IMR-90 (cell line): ENCODE results near the gene PXT1. TPM values are rescaled to one million over a fixed set of nuclear protein-coding genes. Genes with fewer than 3 reads are reported as not detected.

ENCODE experiments used
- ATAC-seq: fragments of 200-7000 bp; cut with Tn5 transposase; 2 replicates; pipeline ENCODE4 v1.9.1; 2020; ENCODE audit warnings: low read depth, mild to moderate bottlenecking, moderate library complexity
- BruUV-seq: library from RNA; stranded (reverse); fragments of 400-500 nt; replicated peaks from 2 replicates; lab custom pipeline; 2021; lab: Mats Ljungman, UMichigan
- CTCF ChIA-PET: fragments of 300-600 bp; formaldehyde crosslinking; extraction: SDS; loops from one replicate; lab custom pipeline; 2021; ENCODE audit warnings: antibody characterized with exemption; lab: Yijun Ruan, JAX
- POLR2A ChIA-PET: fragments of 300-600 bp; sonication (Branson Sonifier 250); formaldehyde crosslinking; loops from one replicate; lab custom pipeline; 2022; ENCODE audit warnings: antibody characterized with exemption; ENCODE audit not compliant: unreplicated experiment; lab: Charles Lee
- DNase-seq: peaks from one replicate; pipeline ENCODE4 v3.0.0; 2013
- H2AFZ ChIP-seq: replicated peaks from 2 replicates; pipeline ENCODE3; 2013; ENCODE audit warnings: low read length, mild to moderate bottlenecking; ENCODE audit not compliant: poor library complexity
- H2AK5ac ChIP-seq: 2 replicates; pipeline ENCODE4 v1.6.1; 2013; ENCODE audit warnings: low read depth, low read length, inconsistent platforms
- H2AK9ac ChIP-seq: replicated peaks from 2 replicates; pipeline ENCODE3; 2013; ENCODE audit warnings: mild to moderate bottlenecking, low read depth, low read length, moderate library complexity; ENCODE audit not compliant: poor library complexity
- H2BK120ac ChIP-seq: 2 replicates; pipeline ENCODE4 v1.6.1; 2013; ENCODE audit warnings: low read depth, low read length, inconsistent platforms
- H2BK15ac ChIP-seq: 3 replicates; pipeline ENCODE4 v1.6.1; 2013; ENCODE audit warnings: low read depth, low read length, inconsistent platforms
- H2BK20ac ChIP-seq: 2 replicates; pipeline ENCODE4 v1.6.1; 2013; ENCODE audit warnings: low read depth, mild to moderate bottlenecking, inconsistent platforms, low read length, moderate library complexity
- H2BK5ac ChIP-seq: 2 replicates; pipeline ENCODE4 v1.6.1; 2013; ENCODE audit warnings: mild to moderate bottlenecking, low read depth, low read length, inconsistent platforms; ENCODE audit not compliant: poor library complexity, severe bottlenecking
- H3K14ac ChIP-seq: replicated peaks from 2 replicates; pipeline ENCODE4 v1.6.1; 2013; ENCODE audit warnings: low read depth, low read length, inconsistent platforms
- H3K18ac ChIP-seq: 2 replicates; pipeline ENCODE4 v1.6.1; 2013; ENCODE audit warnings: low read depth, low read length, control low read depth
- H3K23ac ChIP-seq: 2 replicates; pipeline ENCODE4 v1.6.1; 2013; ENCODE audit warnings: low read depth, low read length, inconsistent platforms
- H3K27ac ChIP-seq: 2 replicates; pipeline ENCODE4 v1.5.1; 2013; ENCODE audit warnings: mild to moderate bottlenecking, control low read depth, low read length; ENCODE audit not compliant: insufficient read depth
- H3K27me3 ChIP-seq: 2 replicates; pipeline ENCODE4 v1.6.1; 2013; ENCODE audit warnings: low read length; ENCODE audit not compliant: control insufficient read depth, insufficient read depth
- H3K36me3 ChIP-seq: 2 replicates; pipeline ENCODE4 v1.6.1; 2013; ENCODE audit warnings: low read length, mixed read lengths; ENCODE audit not compliant: control insufficient read depth, insufficient read depth
- H3K4ac ChIP-seq: 2 replicates; pipeline ENCODE4 v1.6.1; 2013; ENCODE audit warnings: low read depth, low read length, inconsistent platforms
- H3K4me1 ChIP-seq: 2 replicates; pipeline ENCODE4 v1.6.1; 2013; ENCODE audit warnings: low read length, mixed read lengths; ENCODE audit not compliant: control insufficient read depth, insufficient read depth
- H3K4me2 ChIP-seq: 2 replicates; pipeline ENCODE4 v1.6.1; 2013; ENCODE audit warnings: low read depth, mild to moderate bottlenecking, control low read depth, low read length, moderate library complexity
- H3K4me3 ChIP-seq: 2 replicates; pipeline ENCODE4 v1.5.1; 2013; ENCODE audit warnings: low read depth, mild to moderate bottlenecking, control low read depth, low read length, moderate library complexity; ENCODE audit not compliant: insufficient read depth
- H3K56ac ChIP-seq: 2 replicates; pipeline ENCODE4 v1.6.1; 2013; ENCODE audit warnings: low read length, inconsistent platforms; ENCODE audit not compliant: insufficient read depth; ENCODE audit errors: extremely low read depth
- H3K79me1 ChIP-seq, 2 experiments: 2 replicates each; pipeline ENCODE4 v1.6.1; 2013; ENCODE audit warnings: low read length in 2 of 2, inconsistent platforms in 1 of 2, low read depth in 1 of 2
- H3K9ac ChIP-seq: 2 replicates; pipeline ENCODE4 v1.6.1; 2013; ENCODE audit warnings: low read depth, low read length, control low read depth
- H3K9me1 ChIP-seq: 2 replicates; pipeline ENCODE4 v1.6.1; 2013; ENCODE audit warnings: low read length, inconsistent platforms; ENCODE audit not compliant: insufficient read depth
- H3K9me3 ChIP-seq: 2 replicates; pipeline ENCODE4 v1.6.1; 2013; ENCODE audit warnings: low read length; ENCODE audit not compliant: control insufficient read depth, insufficient read depth
- H4K20me1 ChIP-seq: 2 replicates; pipeline ENCODE4 v1.6.1; 2013; ENCODE audit warnings: low read length, inconsistent platforms; ENCODE audit not compliant: insufficient read depth
- H4K5ac ChIP-seq: 2 replicates; pipeline ENCODE4 v1.6.1; 2013; ENCODE audit warnings: mild to moderate bottlenecking, low read depth, low read length, control low read depth
- H4K8ac ChIP-seq, 2 experiments: 2 replicates each; pipeline ENCODE4 v1.6.1; 2013; ENCODE audit warnings: low read depth in 2 of 2, low read length in 2 of 2, control low read depth in 1 of 2, inconsistent platforms in 1 of 2
- H4K91ac ChIP-seq: 2 replicates; pipeline ENCODE4 v1.6.1; 2013; ENCODE audit warnings: low read depth, low read length, inconsistent platforms; ENCODE audit not compliant: insufficient read depth
- CTCF ChIP-seq: conservative IDR thresholded peaks from 2 replicates; pipeline ENCODE4 v1.5.1; 2012; ENCODE audit warnings: mild to moderate bottlenecking, low read depth, low read length, improper control_type of control experiment
- ELK1 ChIP-seq: fragments of 150-350 bp; IDR thresholded peaks from 2 replicates; pipeline ENCODE4 v1.6.1; 2016; ENCODE audit warnings: low read depth, mild to moderate bottlenecking, low read length, moderate library complexity, borderline replicate concordance
- WGBS, 2 experiments: methylation state at CpG; one replicate each; pipeline versions ENCODE4 v1.1.5 to v1.1.7; 2013; ENCODE audit warnings: missing lambda C conversion rate in 2 of 2; ENCODE audit not compliant: insufficient read length in 1 of 2; ENCODE audit errors: extremely low coverage in 2 of 2; 5-methylcytosine and 5-hydroxymethylcytosine counted together
- dilution Hi-C: fragments of 300-500 bp; cut with HindIII; formaldehyde crosslinking; loops from one replicate; pipeline ENCODE4 v1.14.3; 2018; ENCODE audit warnings: low sequenced_read_pairs; ENCODE audit not compliant: unreplicated experiment
- in situ Hi-C: fragments of 300-500 bp; cut with MboI; formaldehyde crosslinking; loops from 3 replicates; pipeline ENCODE4 v1.14.3; 2019; ENCODE audit warnings: low sequenced_read_pairs, inconsistent platforms, mixed read lengths
- intact Hi-C: fragments of 100-400 bp; cut with micrococcal nuclease; formaldehyde crosslinking; loops from 2 replicates; pipeline ENCODE4 v1.10.0; 2022
- polyA plus RNA-seq, 3 experiments: library from polyadenylated mRNA; depleted of rRNA; stranded (reverse); fragments of >200 nt; gene quantifications; 2 replicates each; pipeline ENCODE4 v1.2.3, GENCODE V29; 2012; ENCODE audit warnings: low replicate concordance in 1 of 3
- total RNA-seq: library from RNA; depleted of rRNA; stranded (reverse); fragments of >200 nt; gene quantifications from 2 replicates; pipeline ENCODE4 v1.2.3, GENCODE V29; 2012

Gene PXT1
- total and polyA plus RNA-seq, 2 of the 4 experiments (the other 2 are of a cell fraction): not detected

- Histone ChIP-seq H4K91ac (no peak overlapping the region), H2BK5ac (no peak overlapping the region), H3K36me3 (no peaks in the 10 kb centered on the region), H3K23ac (no peak overlapping the region), H3K4me3 (no peak overlapping the region), H3K4me1 (no peaks in the 10 kb centered on the region), H2BK20ac (no peak overlapping the region), H4K8ac (no peak overlapping the region), H2BK15ac (no peak overlapping the region), H3K9ac (no peak overlapping the region), H4K20me1 (no peaks in the 10 kb centered on the region), H3K27me3 (peaks cover 35% of the 10 kb centered on the region), H2AK5ac (no peak overlapping the region), H3K9me3 (no peaks in the 10 kb centered on the region), H2BK120ac (no peak overlapping the region), H3K18ac (no peak overlapping the region), H2AK9ac (no peak overlapping the region), H3K9me1 (no peaks in the 10 kb centered on the region), H3K56ac (no peak overlapping the region), H3K4me2 (no peak overlapping the region), H4K5ac (no peak overlapping the region), H3K79me1 (no peaks in the 10 kb centered on the region), H3K27ac (no peak overlapping the region), H3K4ac (no peak overlapping the region), H3K14ac (no peak overlapping the region), H2AFZ (no peak overlapping the region)
- dilution Hi-C loops (no loop called here), in situ Hi-C loops (no loop called here), intact Hi-C loops (no loop called here)
- ChIA-PET CTCF (no interaction called here), POLR2A (no interaction called here)
- BruUV-seq: no TSS peak
- ATAC-seq (no peak), DNase-seq (no peak)
- TF ChIP-seq ELK1 (no peak), CTCF (no peak)
- 74% methylated on average over 6 of the region's 8 CpGs; no CpG with 5 or more reads in 1 of the 2 experiments for WGBS, 2 experiments
Observed at GRCh38 chr6:36376742-36377141, 65.9 kb downstream of the PXT1 start.
